DND-41 (cell line): ENCODE data around the gene ACLY.

ENCODE experiments used
- CTCF ChIP-seq: IDR thresholded peaks from 2 replicates; pipeline ENCODE4 v1.5.1; 2012; ENCODE audit warnings: borderline replicate concordance, low read length, moderate library complexity, mild to moderate bottlenecking; ENCODE audit not compliant: poor library complexity, severe bottlenecking; ENCODE audit errors: extremely low read depth
- EZH2 ChIP-seq: IDR thresholded peaks from 3 replicates; pipeline ENCODE4 v1.6.1; 2012; ENCODE audit warnings: borderline replicate concordance, low read depth, mild to moderate bottlenecking, moderate library complexity, low read length, inconsistent platforms; ENCODE audit not compliant: severe bottlenecking

- TF ChIP-seq CTCF (no peak), EZH2 (no peak)
Measured at GRCh38 chr17:41966463-41967140, 47.9 kb upstream of the ACLY start, which contains the start of gene CNP.
